ENCODE data around the gene SPAG17.

Gene SPAG17

GRCh38 chr1:118093017-118093416 lies 92.0 kb downstream of the SPAG17 start:
- H2BK120ac ChIP-seq (ENCODE audit: low read depth, low read length): no peak overlapping the region
- H3K4me1 ChIP-seq (ENCODE audit: control insufficient read depth in 2 of 2, insufficient read depth in 1 of 2, low read depth in 1 of 2, low read length in 2 of 2): no peaks in the 10 kb centered on the region
- no peak overlapping the region for H3K14ac ChIP-seq (ENCODE audit: low read length)
- no peak for DNase-seq (ENCODE audit: low spot score)
- no peaks in the 10 kb centered on the region for H3K36me3 ChIP-seq (replicated peaks in 1 of 2; ENCODE audit: control insufficient read depth in 2 of 2, insufficient read depth in 2 of 2, low read length in 2 of 2)
- no peak overlapping the region for H2BK5ac ChIP-seq (ENCODE audit: low read length)
- no peak overlapping the region for H4K91ac ChIP-seq (ENCODE audit: low read depth, low read length, poor library complexity)
- no peaks in the 10 kb centered on the region for H3K79me1 ChIP-seq (ENCODE audit: low read depth, low read length)
- H2AK5ac ChIP-seq (ENCODE audit: low read depth, low read length): no peak overlapping the region
- H2BK15ac ChIP-seq (ENCODE audit: low read length): no peak overlapping the region
- H2AFZ ChIP-seq (ENCODE audit: low read length): no peak overlapping the region
- H2BK12ac ChIP-seq (ENCODE audit: low read length): no peak overlapping the region
- no peak overlapping the region for H3K4me2 ChIP-seq (ENCODE audit: insufficient read depth, low read length, poor library complexity, severe bottlenecking)
- H3K4me3 ChIP-seq (ENCODE audit: low read length in 2 of 2): no peak overlapping the region
- no peaks in the 10 kb centered on the region for H3K27me3 ChIP-seq (ENCODE audit: control insufficient read depth in 3 of 3, insufficient read depth in 3 of 3, low read depth in 1 of 3, low read length in 3 of 3)
- H4K8ac ChIP-seq (ENCODE audit: low read depth, low read length): no peak overlapping the region
- H3K23ac ChIP-seq (ENCODE audit: low read depth, low read length, poor library complexity): no peak overlapping the region
- no peak overlapping the region for H3K4ac ChIP-seq (ENCODE audit: low read length)
- H3K9me3 ChIP-seq (replicated peaks in 1 of 2; ENCODE audit: control insufficient read depth in 2 of 2, insufficient read depth in 1 of 2, low read depth in 1 of 2, low read length in 2 of 2): no peaks in the 10 kb centered on the region
- no peak overlapping the region for H3K9ac ChIP-seq (ENCODE audit: low read depth, low read length, poor library complexity)
- H3K27ac ChIP-seq (replicated peaks; ENCODE audit: low read length): no peak overlapping the region
- no peak overlapping the region for H3K18ac ChIP-seq (ENCODE audit: low read length)

GRCh38 chr1:118090130-118090529 lies 94.9 kb downstream of the SPAG17 start:
- H3K23ac ChIP-seq (ENCODE audit: low read depth, low read length, poor library complexity): no peak overlapping the region
- no peak overlapping the region for H3K27ac ChIP-seq (replicated peaks; ENCODE audit: low read length)
- H3K14ac ChIP-seq (ENCODE audit: low read length): no peak overlapping the region
- no peak overlapping the region for H3K4ac ChIP-seq (ENCODE audit: low read length)
- no peak overlapping the region for H3K4me2 ChIP-seq (ENCODE audit: insufficient read depth, low read length, poor library complexity, severe bottlenecking)
- H4K91ac ChIP-seq (ENCODE audit: low read depth, low read length, poor library complexity): no peak overlapping the region
- no peaks in the 10 kb centered on the region for H3K4me1 ChIP-seq (ENCODE audit: control insufficient read depth in 2 of 2, insufficient read depth in 1 of 2, low read depth in 1 of 2, low read length in 2 of 2)
- H3K9me3 ChIP-seq (replicated peaks in 1 of 2; ENCODE audit: control insufficient read depth in 2 of 2, insufficient read depth in 1 of 2, low read depth in 1 of 2, low read length in 2 of 2): no peaks in the 10 kb centered on the region
- H2BK5ac ChIP-seq (ENCODE audit: low read length): no peak overlapping the region
- no peak overlapping the region for H2BK15ac ChIP-seq (ENCODE audit: low read length)
- DNase-seq (ENCODE audit: low spot score): no peak
- no peak overlapping the region for H2BK120ac ChIP-seq (ENCODE audit: low read depth, low read length)
- no CpG with 5 or more reads among the region's 2 CpGs for WGBS, 2 donors (ENCODE audit: extremely low coverage in 2 of 2, insufficient read length in 2 of 2, insufficient replicate concordance in 1 of 2)
- H3K4me3 ChIP-seq (ENCODE audit: low read length in 2 of 2): no peak overlapping the region
- no peak overlapping the region for H2AK5ac ChIP-seq (ENCODE audit: low read depth, low read length)
- no peak overlapping the region for H3K18ac ChIP-seq (ENCODE audit: low read length)
- H2BK12ac ChIP-seq (ENCODE audit: low read length): no peak overlapping the region
- no peaks in the 10 kb centered on the region for H3K36me3 ChIP-seq (replicated peaks in 1 of 2; ENCODE audit: control insufficient read depth in 2 of 2, insufficient read depth in 2 of 2, low read length in 2 of 2)
- H3K79me1 ChIP-seq (ENCODE audit: low read depth, low read length): no peaks in the 10 kb centered on the region
- no peak overlapping the region for H2AFZ ChIP-seq (ENCODE audit: low read length)
- H4K8ac ChIP-seq (ENCODE audit: low read depth, low read length): no peak overlapping the region
- H3K9ac ChIP-seq (ENCODE audit: low read depth, low read length, poor library complexity): no peak overlapping the region
- H3K27me3 ChIP-seq (ENCODE audit: control insufficient read depth in 3 of 3, insufficient read depth in 3 of 3, low read depth in 1 of 3, low read length in 3 of 3): no peaks in the 10 kb centered on the region

GRCh38 chr1:118085365-118085764 lies 99.7 kb downstream of the SPAG17 start:
- H2AFZ ChIP-seq (ENCODE audit: low read length): no peak overlapping the region
- no peaks in the 10 kb centered on the region for H3K79me1 ChIP-seq (ENCODE audit: low read depth, low read length)
- no peak overlapping the region for H4K91ac ChIP-seq (ENCODE audit: low read depth, low read length, poor library complexity)
- no peaks in the 10 kb centered on the region for H3K4me1 ChIP-seq (ENCODE audit: control insufficient read depth in 2 of 2, insufficient read depth in 1 of 2, low read depth in 1 of 2, low read length in 2 of 2)
- no peaks in the 10 kb centered on the region for H3K36me3 ChIP-seq (replicated peaks in 1 of 2; ENCODE audit: control insufficient read depth in 2 of 2, insufficient read depth in 2 of 2, low read length in 2 of 2)
- no peak overlapping the region for H3K4me3 ChIP-seq (ENCODE audit: low read length in 2 of 2)
- H2BK15ac ChIP-seq (ENCODE audit: low read length): no peak overlapping the region
- H3K9ac ChIP-seq (ENCODE audit: low read depth, low read length, poor library complexity): no peak overlapping the region
- H2AK5ac ChIP-seq (ENCODE audit: low read depth, low read length): no peak overlapping the region
- no peak overlapping the region for H3K27ac ChIP-seq (replicated peaks; ENCODE audit: low read length)
- no peak overlapping the region for H3K23ac ChIP-seq (ENCODE audit: low read depth, low read length, poor library complexity)
- H2BK120ac ChIP-seq (ENCODE audit: low read depth, low read length): no peak overlapping the region
- no peak overlapping the region for H2BK12ac ChIP-seq (ENCODE audit: low read length)
- WGBS, 2 donors (ENCODE audit: extremely low coverage in 2 of 2, insufficient read length in 2 of 2, insufficient replicate concordance in 1 of 2): 83% methylated on average over 1 of the region's 12 CpGs; no CpG with 5 or more reads in 1 of the 2 donors
- no peak overlapping the region for H4K8ac ChIP-seq (ENCODE audit: low read depth, low read length)
- no peak overlapping the region for H3K14ac ChIP-seq (ENCODE audit: low read length)
- DNase-seq (ENCODE audit: low spot score): no peak
- no peak overlapping the region for H3K4ac ChIP-seq (ENCODE audit: low read length)
- H3K27me3 ChIP-seq (ENCODE audit: control insufficient read depth in 3 of 3, insufficient read depth in 3 of 3, low read depth in 1 of 3, low read length in 3 of 3): no peaks in the 10 kb centered on the region
- H3K4me2 ChIP-seq (ENCODE audit: insufficient read depth, low read length, poor library complexity, severe bottlenecking): no peak overlapping the region
- H3K18ac ChIP-seq (ENCODE audit: low read length): no peak overlapping the region
- no peak overlapping the region for H2BK5ac ChIP-seq (ENCODE audit: low read length)
- H3K9me3 ChIP-seq (replicated peaks in 1 of 2; ENCODE audit: control insufficient read depth in 2 of 2, insufficient read depth in 1 of 2, low read depth in 1 of 2, low read length in 2 of 2): no peaks in the 10 kb centered on the region

- no peak overlapping the region for H3K23ac ChIP-seq (ENCODE audit: low read depth, low read length, poor library complexity)
- no peaks in the 10 kb centered on the region for H3K4me1 ChIP-seq (ENCODE audit: control insufficient read depth in 2 of 2, insufficient read depth in 1 of 2, low read depth in 1 of 2, low read length in 2 of 2)
- no peak overlapping the region for H3K18ac ChIP-seq (ENCODE audit: low read length)
- no peaks in the 10 kb centered on the region for H3K36me3 ChIP-seq (replicated peaks in 1 of 2; ENCODE audit: control insufficient read depth in 2 of 2, insufficient read depth in 2 of 2, low read length in 2 of 2)
- no peak overlapping the region for H3K4me2 ChIP-seq (ENCODE audit: insufficient read depth, low read length, poor library complexity, severe bottlenecking)
- no peaks in the 10 kb centered on the region for H3K79me1 ChIP-seq (ENCODE audit: low read depth, low read length)
- no peaks in the 10 kb centered on the region for H3K27me3 ChIP-seq (ENCODE audit: control insufficient read depth in 3 of 3, insufficient read depth in 3 of 3, low read depth in 1 of 3, low read length in 3 of 3)
- H3K4ac ChIP-seq (ENCODE audit: low read length): no peak overlapping the region
- H3K4me3 ChIP-seq (ENCODE audit: low read length in 2 of 2): no peak overlapping the region
- no peak overlapping the region for H2BK5ac ChIP-seq (ENCODE audit: low read length)
- no peak overlapping the region for H2BK12ac ChIP-seq (ENCODE audit: low read length)
- no CpG with 5 or more reads among the region's 2 CpGs for WGBS, 2 donors (ENCODE audit: extremely low coverage in 2 of 2, insufficient read length in 2 of 2, insufficient replicate concordance in 1 of 2)
- H4K91ac ChIP-seq (ENCODE audit: low read depth, low read length, poor library complexity): no peak overlapping the region
- H2AFZ ChIP-seq (ENCODE audit: low read length): peak overlapping the region; percentile 39
- H4K8ac ChIP-seq (ENCODE audit: low read depth, low read length): no peak overlapping the region
- H3K9ac ChIP-seq (ENCODE audit: low read depth, low read length, poor library complexity): no peak overlapping the region
- H3K14ac ChIP-seq (ENCODE audit: low read length): no peak overlapping the region
- no peak overlapping the region for H3K27ac ChIP-seq (replicated peaks; ENCODE audit: low read length)
- H2BK15ac ChIP-seq (ENCODE audit: low read length): no peak overlapping the region
- no peak overlapping the region for H2BK120ac ChIP-seq (ENCODE audit: low read depth, low read length)
- H3K9me3 ChIP-seq (replicated peaks in 1 of 2; ENCODE audit: control insufficient read depth in 2 of 2, insufficient read depth in 1 of 2, low read depth in 1 of 2, low read length in 2 of 2): no peaks in the 10 kb centered on the region
- H2AK5ac ChIP-seq (ENCODE audit: low read depth, low read length): no peak overlapping the region
- DNase-seq (ENCODE audit: low spot score): no peak
Measured at GRCh38 chr1:118084400-118084799, 100.6 kb downstream of the SPAG17 start.
